Myocyte (in vitro differentiated cells): ENCODE data around the gene VEZF1. TPM values are rescaled to one million over a fixed set of nuclear protein-coding genes. Genes with fewer than 3 reads are reported as not detected.
A peak's percentile ranks its signal among the peaks of the same experiment; 100 is the strongest.
"Not testable (repeated sequence)": the region's sequence is repeated elsewhere in the genome, so short reads cannot be mapped to it uniquely, and the experiment has no call there.

Source experiments
- DNase-seq: peaks from one replicate; pipeline ENCODE4 v3.0.0-alpha.2; 2012; ENCODE audit warnings: low read depth
- total RNA-seq: library from RNA; depleted of rRNA; stranded (reverse); fragments of >200 nt; gene quantifications from 2 replicates; pipeline ENCODE4 v1.2.3, GENCODE V29; 2014

VEZF1 gene
- total RNA-seq, 1 donor from 2014 or later: 49.2 TPM

GRCh38 chr17:57976594-57976993, 11.5 kb downstream of the VEZF1 start:
- no peak for DNase-seq

GRCh38 chr17:57975044-57975443, 13.0 kb downstream of the VEZF1 start:
- no peak for DNase-seq

- DNase-seq: not testable (repeated sequence)
These were observed 13.8 kb downstream of the VEZF1 start for GRCh38 chr17:57974053-57974824.

- DNase-seq: no peak
These were observed 15.9 kb downstream of the VEZF1 start for GRCh38 chr17:57972151-57972550.

GRCh38 chr17:57971572-57971971, 16.5 kb downstream of the VEZF1 start:
- no peak for DNase-seq

GRCh38 chr17:57970710-57971109, 17.3 kb downstream of the VEZF1 start:
- DNase-seq: no peak

- DNase-seq: no peak
These were observed 19.6 kb downstream of the VEZF1 start for GRCh38 chr17:57968456-57968855.

GRCh38 chr17:57966875-57967274, 21.2 kb downstream of the VEZF1 start:
- DNase-seq: no peak

GRCh38 chr17:57966246-57966645, 21.8 kb downstream of the VEZF1 start:
- no peak for DNase-seq

- no peak for DNase-seq
These were observed 22.4 kb downstream of the VEZF1 start for GRCh38 chr17:57965521-57966160.

GRCh38 chr17:57963149-57963511, 24.9 kb downstream of the VEZF1 start:
- DNase-seq: no peak

GRCh38 chr17:57962279-57963148, 25.5 kb downstream of the VEZF1 start:
- DNase-seq: no peak

GRCh38 chr17:57959929-57960328, 28.1 kb downstream of the VEZF1 start:
- no peak for DNase-seq

GRCh38 chr17:57958391-57958790, 29.7 kb downstream of the VEZF1 start:
- DNase-seq: not testable (repeated sequence)

GRCh38 chr17:57957886-57958285, 30.2 kb downstream of the VEZF1 start:
- no peak for DNase-seq

GRCh38 chr17:57957120-57957850, 30.8 kb downstream of the VEZF1 start:
- DNase-seq: no peak

- DNase-seq: peak; percentile 90
These were observed 31.5 kb downstream of the VEZF1 start for GRCh38 chr17:57956291-57957119.

- peak; percentile 75 for DNase-seq
These were observed 32.7 kb downstream of the VEZF1 start, which contains the start of gene CUEDC1 for GRCh38 chr17:57955183-57955931. Gene CUEDC1 (minus strand): TSS chr17:57955412. CDS start chr17:57885564, 69,848 bp downstream.

GRCh38 chr17:57954397-57955182, 33.5 kb downstream of the VEZF1 start:
- peak; percentile 90 for DNase-seq
